Rectal smooth muscle tissue (tissue), 1 donor: ENCODE results near the gene MRPS6.

ENCODE experiments used
- H3K27ac ChIP-seq: one replicate; pipeline ENCODE4 v1.7.0; 2013; ENCODE audit warnings: low read depth, low read length, inconsistent platforms
- H3K27me3 ChIP-seq: one replicate; pipeline ENCODE4 v1.7.0; 2013; ENCODE audit warnings: low read length; ENCODE audit not compliant: control insufficient read depth, insufficient read depth
- H3K36me3 ChIP-seq: one replicate; pipeline ENCODE4 v1.7.0; 2013; ENCODE audit warnings: low read length; ENCODE audit not compliant: control insufficient read depth, insufficient read depth
- H3K4me1 ChIP-seq: one replicate; pipeline ENCODE4 v1.7.0; 2013; ENCODE audit warnings: low read length; ENCODE audit not compliant: control insufficient read depth, insufficient read depth
- H3K4me3 ChIP-seq: one replicate; pipeline ENCODE4 v1.7.0; 2013; ENCODE audit warnings: low read length
- H3K9ac ChIP-seq: one replicate; pipeline ENCODE4 v1.7.0; 2013; ENCODE audit warnings: low read length

MRPS6 gene

DNA sequence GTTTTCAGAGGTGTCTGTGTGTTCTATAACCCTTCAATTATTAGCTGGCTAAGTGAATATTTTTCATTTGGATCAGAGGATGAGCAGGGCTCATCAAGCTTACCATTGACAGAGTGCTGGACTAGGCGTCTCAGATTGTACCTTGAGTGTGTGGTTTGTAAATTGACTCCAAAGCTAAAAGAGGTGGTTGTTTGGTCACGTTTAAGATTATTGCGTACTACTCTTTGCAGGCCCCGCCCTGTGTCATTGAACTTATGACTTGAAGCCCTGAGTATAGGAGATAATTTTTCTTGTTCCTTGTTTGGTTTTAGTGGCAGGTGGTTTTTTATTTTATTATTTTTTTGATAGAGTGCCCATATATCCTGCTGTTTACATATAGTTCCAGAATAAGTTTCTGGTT, 17.7 kb downstream of the MRPS6 start:
- H3K4me3 ChIP-seq, result no peak overlapping the region
- peaks cover 4% of the 10 kb centered on the region for H3K4me1 ChIP-seq
- no peak overlapping the region for H3K27ac ChIP-seq
- no peak overlapping the region for H3K9ac ChIP-seq
- H3K36me3 ChIP-seq, result no peaks in the 10 kb centered on the region
- no peaks in the 10 kb centered on the region for H3K27me3 ChIP-seq

GRCh38 chr21:34091607-34092006, 18.2 kb downstream of the MRPS6 start:
- H3K36me3 ChIP-seq, result no peaks in the 10 kb centered on the region
- H3K4me3 ChIP-seq, result no peak overlapping the region
- no peak overlapping the region for H3K9ac ChIP-seq
- H3K4me1 ChIP-seq, result no peaks in the 10 kb centered on the region
- no peak overlapping the region for H3K27ac ChIP-seq
- no peaks in the 10 kb centered on the region for H3K27me3 ChIP-seq

DNA sequence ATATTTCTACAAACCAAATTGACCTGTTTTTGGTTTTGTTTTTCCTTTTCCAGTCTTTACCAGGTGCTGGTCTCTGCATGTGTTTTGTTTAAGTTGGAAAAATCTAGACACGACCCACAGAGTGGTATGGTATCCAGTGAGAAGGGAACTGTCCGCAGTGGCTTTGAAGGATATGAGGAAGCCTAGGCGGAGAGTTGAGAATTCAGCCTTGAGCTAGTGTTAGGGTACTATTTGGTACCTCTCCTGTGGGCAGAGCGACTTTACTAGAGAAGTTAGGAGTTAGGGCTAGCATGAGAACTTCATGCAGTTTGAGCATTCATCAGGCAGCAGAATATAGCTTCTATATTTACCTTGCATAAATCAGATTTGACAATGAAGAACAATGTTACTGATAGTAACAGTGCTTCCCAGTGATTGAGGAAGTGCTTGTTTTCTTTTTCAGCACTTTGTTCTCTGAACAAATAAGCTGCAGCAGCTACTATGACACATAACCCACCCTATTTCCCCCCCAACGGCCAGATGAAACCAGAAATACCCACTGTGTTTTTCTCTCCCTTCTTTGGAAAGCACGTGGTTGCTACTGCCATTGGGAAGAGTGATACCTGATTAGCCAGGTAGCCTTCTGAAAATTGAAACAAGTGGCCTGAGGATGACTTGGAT, 19.0 kb downstream of the MRPS6 start:
- Histone ChIP-seq H3K4me3 (no peak overlapping the region), H3K27ac (no peak overlapping the region), H3K27me3 (no peaks in the 10 kb centered on the region), H3K36me3 (no peaks in the 10 kb centered on the region), H3K9ac (no peak overlapping the region), H3K4me1 (no peaks in the 10 kb centered on the region)

DNA sequence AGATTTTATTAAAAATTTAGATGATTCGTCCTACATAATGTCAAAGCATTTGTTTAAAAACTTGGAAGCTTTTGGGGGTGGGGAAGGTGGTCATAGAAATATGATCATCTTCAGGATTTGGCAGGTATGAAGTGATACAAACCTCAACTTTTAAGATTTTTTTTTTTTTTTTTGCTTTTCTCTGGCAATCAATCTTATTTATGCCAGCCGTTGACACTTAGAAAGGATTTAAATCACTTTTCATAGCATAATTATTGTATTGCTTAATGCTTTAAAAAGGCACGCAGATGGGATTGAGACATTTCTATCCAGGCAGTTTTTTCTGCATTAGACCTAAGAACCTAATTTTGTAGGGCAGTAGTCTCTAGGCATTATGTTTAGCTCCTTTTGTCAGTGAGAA, 19.7 kb downstream of the MRPS6 start:
- H3K4me1 ChIP-seq, result no peaks in the 10 kb centered on the region

DNA sequence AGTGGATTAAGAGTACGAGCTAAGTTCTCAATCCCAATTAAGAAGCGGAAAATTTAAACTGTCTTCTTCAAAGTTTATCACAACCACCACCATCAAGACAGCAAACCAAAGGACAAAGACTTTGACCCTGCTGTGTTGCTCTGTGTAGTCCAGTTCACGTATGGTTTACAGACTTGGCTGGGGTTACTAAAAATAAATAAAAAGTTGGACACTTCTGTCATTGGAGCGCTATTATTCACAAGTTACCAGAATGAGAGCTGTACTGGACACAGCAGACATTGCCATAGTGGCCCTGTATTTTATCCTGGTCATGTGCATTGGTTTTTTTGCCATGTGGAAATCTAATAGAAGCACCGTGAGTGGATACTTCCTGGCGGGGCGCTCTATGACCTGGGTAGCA, 21.6 kb downstream of the MRPS6 start:
- H3K4me1 ChIP-seq, result no peaks in the 10 kb centered on the region
- no peak overlapping the region for H3K9ac ChIP-seq
- no peak overlapping the region for H3K27ac ChIP-seq
- H3K4me3 ChIP-seq, result no peak overlapping the region
- H3K36me3 ChIP-seq, result no peaks in the 10 kb centered on the region
- H3K27me3 ChIP-seq, result no peaks in the 10 kb centered on the region

More for the DNA sequence above, 19.7 kb downstream of the MRPS6 start:
- Histone ChIP-seq H3K4me3 (no peak overlapping the region), H3K36me3 (no peaks in the 10 kb centered on the region), H3K9ac (no peak overlapping the region), H3K27me3 (no peaks in the 10 kb centered on the region), H3K27ac (no peak overlapping the region)

GRCh38 chr21:34097442-34097841, 24.1 kb downstream of the MRPS6 start:
- peaks cover 3% of the 10 kb centered on the region for H3K4me1 ChIP-seq
- no peaks in the 10 kb centered on the region for H3K27me3 ChIP-seq
- no peak overlapping the region for H3K27ac ChIP-seq
- no peak overlapping the region for H3K4me3 ChIP-seq
- no peak overlapping the region for H3K9ac ChIP-seq
- H3K36me3 ChIP-seq, result no peaks in the 10 kb centered on the region

DNA sequence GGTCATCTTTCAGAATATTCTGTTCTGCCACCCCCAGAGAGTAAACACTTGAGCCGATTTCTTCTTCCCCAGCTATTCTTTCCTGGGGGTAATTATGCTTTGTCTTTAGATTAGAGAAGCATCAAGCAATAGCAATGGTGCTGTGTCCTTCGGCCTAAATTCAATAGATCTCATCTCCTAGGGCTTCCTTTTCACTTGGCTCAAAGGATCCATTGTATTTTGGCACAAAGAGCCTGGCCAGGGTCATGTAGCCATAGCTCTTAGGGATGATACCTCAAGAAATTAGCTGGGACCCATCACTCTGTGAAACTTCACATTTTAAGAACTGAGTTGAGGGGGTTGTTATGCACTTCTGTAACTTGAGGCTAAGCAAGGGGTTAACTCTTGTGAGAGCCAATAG, 27.0 kb downstream of the MRPS6 start:
- H3K4me1 ChIP-seq, result peaks cover 3% of the 10 kb centered on the region
- H3K27ac ChIP-seq, result no peak overlapping the region
- no peak overlapping the region for H3K9ac ChIP-seq
- no peaks in the 10 kb centered on the region for H3K36me3 ChIP-seq
- no peak overlapping the region for H3K4me3 ChIP-seq
- H3K27me3 ChIP-seq, result no peaks in the 10 kb centered on the region

DNA sequence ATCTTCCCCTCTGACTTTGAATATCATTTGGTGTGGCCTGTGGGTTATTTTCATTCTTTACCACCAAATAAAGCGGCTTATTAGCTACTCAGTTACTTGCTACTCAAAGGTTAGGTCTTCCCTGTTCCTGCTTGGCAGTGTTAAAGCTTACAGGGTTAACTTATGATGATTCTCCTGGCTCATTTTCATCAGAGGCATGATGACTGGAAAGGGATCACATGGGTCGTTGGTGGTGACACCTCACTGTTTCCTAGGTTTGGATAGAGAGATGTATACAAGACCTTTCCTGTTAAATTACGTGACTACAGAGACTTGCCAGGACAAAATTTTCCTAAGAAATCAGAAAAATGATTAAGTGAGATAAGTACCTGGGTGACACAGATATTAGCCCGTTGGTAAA, 27.4 kb downstream of the MRPS6 start:
- peaks cover 3% of the 10 kb centered on the region for H3K4me1 ChIP-seq
- H3K9ac ChIP-seq, result no peak overlapping the region
- H3K27me3 ChIP-seq, result no peaks in the 10 kb centered on the region
- H3K27ac ChIP-seq, result no peak overlapping the region
- no peaks in the 10 kb centered on the region for H3K36me3 ChIP-seq
- no peak overlapping the region for H3K4me3 ChIP-seq

GRCh38 chr21:34105947-34106541, 32.7 kb downstream of the MRPS6 start:
- no peak overlapping the region for H3K4me3 ChIP-seq
- H3K9ac ChIP-seq, result no peak overlapping the region
- H3K36me3 ChIP-seq, result no peaks in the 10 kb centered on the region
- H3K27ac ChIP-seq, result no peak overlapping the region
- no peaks in the 10 kb centered on the region for H3K27me3 ChIP-seq
- H3K4me1 ChIP-seq, result no peaks in the 10 kb centered on the region

- Histone ChIP-seq H3K4me1 (no peaks in the 10 kb centered on the region), H3K4me3 (no peak overlapping the region), H3K36me3 (no peaks in the 10 kb centered on the region), H3K9ac (no peak overlapping the region), H3K27me3 (no peaks in the 10 kb centered on the region), H3K27ac (no peak overlapping the region)
These were observed 34.2 kb downstream of the MRPS6 start for GRCh38 chr21:34107606-34108005.

- peaks cover 4% of the 10 kb centered on the region for H3K4me1 ChIP-seq
These were observed 35.7 kb downstream of the MRPS6 start for GRCh38 chr21:34109075-34109474.

GRCh38 chr21:34110594-34111202, 37.3 kb downstream of the MRPS6 start:
- Histone ChIP-seq H3K4me1 (peaks cover 4% of the 10 kb centered on the region), H3K36me3 (no peaks in the 10 kb centered on the region), H3K9ac (no peak overlapping the region), H3K27me3 (no peaks in the 10 kb centered on the region), H3K27ac (no peak overlapping the region), H3K4me3 (no peak overlapping the region)

More at GRCh38 chr21:34109075-34109474, 35.7 kb downstream of the MRPS6 start:
- Histone ChIP-seq H3K27me3 (no peaks in the 10 kb centered on the region), H3K27ac (no peak overlapping the region), H3K36me3 (no peaks in the 10 kb centered on the region), H3K9ac (no peak overlapping the region), H3K4me3 (no peak overlapping the region)
